Prostate gland (tissue), 2 donors: ENCODE measurements around the gene BCAN.

Experiments
- POLR2A ChIP-seq: fragments of 450-650 bp; IDR thresholded peaks from one replicate; pipeline ENCODE4 v1.6.1; 2016; ENCODE audit warnings: antibody characterized with exemption, mild to moderate bottlenecking
- POLR2AphosphoS5 ChIP-seq: sonication (generic); formaldehyde crosslinking; IDR thresholded peaks from one replicate; pipeline ENCODE4 v1.6.1; 2017; ENCODE audit warnings: antibody characterized with exemption
- TF ChIP-seq, protein P1 (sequence below), 4 experiments: fragments of 200-600 bp in 2 of 4; fragments of 450-650 bp in 2 of 4; sonication (generic) in 2 of 4; IDR thresholded peaks; 1 replicate in 3 of 4; 2 replicates in 1 of 4; pipeline ENCODE4 v1.5.1; 2016 to 2019; ENCODE audit warnings: antibody characterized with exemption in 4 of 4, mild to moderate bottlenecking in 2 of 4, moderate library complexity in 2 of 4

DNA sequence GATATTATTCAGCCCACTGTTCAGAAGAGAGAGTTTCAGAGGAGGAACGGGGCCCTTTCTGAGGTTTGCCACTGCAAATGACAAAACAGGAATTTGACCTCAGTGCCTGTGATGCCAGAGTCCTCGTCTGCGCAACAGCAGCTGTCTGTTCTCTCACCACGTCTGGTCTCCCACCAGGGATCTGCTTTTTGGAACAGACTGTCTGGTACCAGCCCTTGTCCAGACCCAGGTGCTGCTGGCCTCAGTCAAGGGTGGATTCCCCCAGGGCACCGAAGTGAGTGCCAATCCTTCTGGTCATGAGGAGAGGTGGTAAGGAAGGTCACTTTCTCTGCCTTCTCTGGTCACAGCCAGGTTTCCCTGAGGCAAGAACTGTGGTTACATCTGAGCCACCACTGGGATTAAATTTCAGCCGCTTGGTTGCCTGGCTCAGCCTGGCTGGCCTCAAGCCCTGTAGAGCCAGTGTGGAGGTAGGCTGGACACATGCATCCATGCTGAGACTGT, 2.3 kb upstream of the BCAN start:
- TF ChIP-seq POLR2AphosphoS5 (no peak), POLR2A (no peak)
- TF ChIP-seq, protein P1, sequence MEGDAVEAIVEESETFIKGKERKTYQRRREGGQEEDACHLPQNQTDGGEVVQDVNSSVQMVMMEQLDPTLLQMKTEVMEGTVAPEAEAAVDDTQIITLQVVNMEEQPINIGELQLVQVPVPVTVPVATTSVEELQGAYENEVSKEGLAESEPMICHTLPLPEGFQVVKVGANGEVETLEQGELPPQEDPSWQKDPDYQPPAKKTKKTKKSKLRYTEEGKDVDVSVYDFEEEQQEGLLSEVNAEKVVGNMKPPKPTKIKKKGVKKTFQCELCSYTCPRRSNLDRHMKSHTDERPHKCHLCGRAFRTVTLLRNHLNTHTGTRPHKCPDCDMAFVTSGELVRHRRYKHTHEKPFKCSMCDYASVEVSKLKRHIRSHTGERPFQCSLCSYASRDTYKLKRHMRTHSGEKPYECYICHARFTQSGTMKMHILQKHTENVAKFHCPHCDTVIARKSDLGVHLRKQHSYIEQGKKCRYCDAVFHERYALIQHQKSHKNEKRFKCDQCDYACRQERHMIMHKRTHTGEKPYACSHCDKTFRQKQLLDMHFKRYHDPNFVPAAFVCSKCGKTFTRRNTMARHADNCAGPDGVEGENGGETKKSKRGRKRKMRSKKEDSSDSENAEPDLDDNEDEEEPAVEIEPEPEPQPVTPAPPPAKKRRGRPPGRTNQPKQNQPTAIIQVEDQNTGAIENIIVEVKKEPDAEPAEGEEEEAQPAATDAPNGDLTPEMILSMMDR (IDR thresholded peaks at IDR 0.05), result no peak
